Naive thymus-derived CD8-positive, alpha-beta T cell (primary cell): ENCODE data around the gene OBSL1. TPM values are rescaled to one million over a fixed set of nuclear protein-coding genes. Genes with fewer than 3 reads are reported as not detected.
A peak's percentile ranks its signal among the peaks of the same experiment; 100 is the strongest.

ENCODE experiments used
- ATAC-seq, 2 donors: fragments of 150-1000 bp; cut with Tn5 transposase in 1 of 2; sonication (Bioruptor Pico), chemical (Tn5 transposase) in 1 of 2; 1 replicate in 1 of 2; 2 replicates in 1 of 2; pipeline ENCODE4 v1.10.0; 2021; ENCODE audit warnings: mild to moderate bottlenecking in 2 of 2, moderate library complexity in 2 of 2
- POLR2A ChIA-PET: fragments of 350-600 bp; sonication (Branson Sonifier 250); formaldehyde crosslinking; loops from one replicate; lab custom pipeline; 2021; ENCODE audit warnings: antibody characterized with exemption; lab: Charles Lee
- DNase-seq, 10 donors: peaks; one replicate each; pipeline versions ENCODE4 v3.0.0 to v3.0.0-alpha.2; 2020 to 2022
- H3K27ac Mint-ChIP-seq, 10 donors: one replicate each; pipeline ENCODE4 v1.8.0; 2020 to 2022; ENCODE audit warnings: mild to moderate bottlenecking in 10 of 10, mixed read lengths in 10 of 10, moderate library complexity in 4 of 10, inconsistent platforms in 1 of 10
- H3K27me3 Mint-ChIP-seq, 5 donors: one replicate each; pipeline ENCODE4 v1.8.0; 2021 to 2022; ENCODE audit warnings: mixed read lengths in 5 of 5
- H3K36me3 Mint-ChIP-seq, 3 donors: one replicate each; pipeline ENCODE4 v1.8.0; 2020 to 2022; ENCODE audit warnings: mixed read lengths in 3 of 3, mild to moderate bottlenecking in 2 of 3, inconsistent platforms in 1 of 3
- H3K4me1 Mint-ChIP-seq, 4 donors: one replicate each; pipeline ENCODE4 v1.8.0; 2021 to 2022; ENCODE audit warnings: mixed read lengths in 4 of 4
- H3K4me3 Mint-ChIP-seq, 10 donors: one replicate each; pipeline ENCODE4 v1.8.0; 2020 to 2022; ENCODE audit warnings: mild to moderate bottlenecking in 10 of 10, mixed read lengths in 10 of 10, moderate library complexity in 6 of 10, inconsistent platforms in 1 of 10
- H3K9me3 Mint-ChIP-seq, 9 donors: one replicate each; pipeline ENCODE4 v1.8.0; 2020 to 2022; ENCODE audit warnings: mixed read lengths in 9 of 9, mild to moderate bottlenecking in 3 of 9, inconsistent platforms in 1 of 9, moderate library complexity in 1 of 9
- polyA plus RNA-seq, 3 donors: library from polyadenylated mRNA; unstranded; fragments of 300-500 nt; fragmentation: Illumina TruSeq; gene quantifications; one replicate each; pipeline ENCODE4 v1.2.3, GENCODE V29; 2021
- total RNA-seq, 8 experiments: library from RNA in 2 of 8; stranded (reverse) in 2 of 8; gene quantifications; one replicate each; pipeline ENCODE4 v1.2.3 and lab custom pipeline; 2021 to 2026

Gene OBSL1
- total and polyA plus RNA-seq, 5 experiments from 2014 or later, result 0.96 to 1.1 TPM; not detected in 3

DNA sequence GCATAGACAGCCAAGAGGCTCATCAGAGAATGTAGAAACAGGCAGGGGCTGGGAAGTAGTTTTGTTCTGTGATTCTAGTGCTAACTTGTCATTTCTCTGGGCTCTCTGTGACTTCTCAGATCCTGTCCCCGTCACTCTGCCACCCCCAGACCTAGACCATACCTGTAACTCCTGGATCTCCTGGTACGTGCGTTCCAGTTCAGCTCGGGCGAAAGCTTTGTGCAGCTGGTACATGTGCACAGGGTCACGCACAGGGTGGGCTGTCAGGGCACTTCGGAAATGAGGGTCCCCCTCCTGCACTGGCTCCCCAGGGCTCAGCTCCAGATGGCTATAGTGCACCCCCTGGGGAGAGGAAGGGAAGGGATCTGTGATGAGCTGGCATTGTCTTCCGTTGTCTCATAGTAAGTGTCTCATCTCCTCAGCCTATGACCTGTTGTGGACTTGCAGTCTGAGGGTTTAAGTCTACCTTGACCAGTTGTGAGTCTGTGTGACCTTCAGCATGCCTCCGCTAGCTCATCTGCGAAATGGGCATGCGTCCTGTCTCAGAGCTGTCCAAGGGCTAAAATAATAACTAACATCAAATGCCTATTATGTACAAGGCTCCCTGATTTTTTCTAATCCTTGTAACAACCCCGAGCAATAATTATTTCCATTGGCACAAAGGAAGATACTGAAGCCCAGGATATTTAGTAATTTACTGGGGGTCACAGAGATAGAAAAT is 30.4 kb downstream of the OBSL1 start:
- Mint-ChIP-seq H3K9me3 (no peaks in the 10 kb centered on the region), H3K36me3 (no peaks in the 10 kb centered on the region), H3K27ac (peak overlapping the region in 1 of 10 donors; percentile 78), H3K27me3 (peaks cover 0 to 2% (median under 1%) of the 10 kb centered on the region in 5 donors), H3K4me3 (peak overlapping the region; percentile 43 to 88 (median 80)), H3K4me1 (peaks cover 12 to 29% (median 23%) of the 10 kb centered on the region in 4 donors)
- no peak for ATAC-seq
- POLR2A ChIA-PET, result no interaction called here
- no peak for DNase-seq

DNA sequence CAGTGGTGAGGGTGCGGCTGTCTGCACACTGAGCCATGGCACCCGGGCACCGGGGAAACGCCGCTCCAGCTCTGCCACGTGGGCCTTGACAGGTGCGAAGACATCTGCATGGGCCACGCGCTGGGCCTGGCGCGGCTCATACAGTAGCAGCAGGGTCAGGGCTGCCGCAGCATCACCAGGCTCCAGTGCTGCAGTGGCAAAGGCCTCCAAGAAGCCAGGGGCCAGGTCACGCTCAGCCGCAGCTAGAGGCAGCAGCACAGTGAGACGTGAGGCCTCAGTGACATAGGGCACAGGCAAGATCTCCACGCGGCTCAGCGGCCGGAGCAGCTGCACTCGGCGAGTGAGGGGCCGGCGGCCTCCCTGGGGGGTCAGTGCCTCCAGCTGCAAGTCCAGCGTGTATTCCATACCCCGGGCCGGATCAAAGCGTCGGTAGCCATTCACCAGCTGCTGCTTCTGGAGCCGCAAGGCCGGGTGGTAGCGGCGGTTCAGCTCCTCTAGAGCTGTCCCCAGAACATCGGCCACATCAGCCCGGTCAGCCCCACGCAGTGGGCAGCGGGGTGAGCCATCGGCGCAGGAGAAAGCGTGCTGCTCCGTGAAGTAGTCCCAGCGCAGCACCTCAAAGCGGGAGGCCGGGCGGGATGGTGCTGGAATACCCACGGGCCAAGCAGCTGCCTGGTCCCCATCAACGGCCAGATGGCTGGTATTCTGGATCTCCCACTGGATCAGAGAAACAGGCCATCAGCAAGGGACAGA is 31.2 kb downstream of the OBSL1 start:
- Mint-ChIP-seq H3K27ac (no peak overlapping the region), H3K4me3 (no peak overlapping the region)
- POLR2A ChIA-PET, result no interaction called here

DNA sequence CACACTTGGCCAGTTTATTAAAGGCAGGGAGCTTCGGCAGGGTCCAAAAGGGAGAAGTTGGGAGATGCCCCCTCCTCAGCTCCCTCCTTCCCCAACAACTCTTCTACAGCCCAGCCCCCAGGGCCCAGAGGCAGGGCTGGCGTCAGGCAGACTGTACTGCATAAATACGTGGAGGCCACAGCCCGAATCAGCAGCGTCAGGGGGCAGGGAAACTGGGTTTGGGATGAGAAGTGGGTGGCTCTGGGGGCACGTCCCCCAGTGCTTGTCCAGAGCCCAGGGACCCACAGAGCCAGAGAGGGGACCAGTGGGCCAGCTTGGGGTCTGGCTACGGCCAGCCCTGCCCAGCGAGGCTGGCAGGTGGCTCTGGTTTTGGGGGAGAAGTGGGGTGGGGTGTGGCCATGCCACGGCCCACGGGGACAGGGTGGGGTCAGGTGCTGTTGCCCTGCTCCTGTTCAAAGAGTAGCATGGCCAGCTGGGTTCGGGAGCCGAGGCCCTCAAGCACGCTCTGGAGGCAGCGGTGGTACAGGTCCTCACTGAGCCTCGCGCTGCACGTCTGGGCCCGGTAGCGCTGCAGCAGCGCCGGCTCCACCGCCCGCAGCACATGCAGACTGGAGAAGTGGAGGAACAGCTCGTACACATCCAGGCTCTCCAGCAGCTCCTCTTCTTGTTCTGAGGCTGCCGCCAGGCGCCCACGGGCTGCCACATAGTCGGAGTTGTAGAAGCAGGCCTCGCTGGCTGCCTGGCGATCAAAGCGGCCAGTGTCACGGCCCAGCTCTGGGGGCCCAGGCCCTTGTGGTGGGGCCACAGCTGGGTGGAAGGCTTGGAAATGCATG is 32.2 kb downstream of the OBSL1 start:
- H3K9me3 Mint-ChIP-seq, result no peaks in the 10 kb centered on the region
- H3K36me3 Mint-ChIP-seq, result no peaks in the 10 kb centered on the region
- peaks cover 0 to 11% (median 4%) of the 10 kb centered on the region in 5 donors for H3K27me3 Mint-ChIP-seq
- H3K27ac Mint-ChIP-seq, result peak overlapping the region in 1 of 10 donors; percentile 1
- no peak overlapping the region for H3K4me3 Mint-ChIP-seq
- POLR2A ChIA-PET, result no interaction called here
- peaks cover 7 to 20% (median 15%) of the 10 kb centered on the region in 4 donors for H3K4me1 Mint-ChIP-seq
- ATAC-seq (no peak), DNase-seq (no peak)

More for the DNA sequence above, 31.2 kb downstream of the OBSL1 start:
- Mint-ChIP-seq H3K9me3 (no peaks in the 10 kb centered on the region), H3K27me3 (peaks cover 0 to 9% (median 4%) of the 10 kb centered on the region in 5 donors), H3K36me3 (no peaks in the 10 kb centered on the region), H3K4me1 (peaks cover 12 to 29% (median 23%) of the 10 kb centered on the region in 4 donors)
- ATAC-seq (no peak), DNase-seq (no peak)

DNA sequence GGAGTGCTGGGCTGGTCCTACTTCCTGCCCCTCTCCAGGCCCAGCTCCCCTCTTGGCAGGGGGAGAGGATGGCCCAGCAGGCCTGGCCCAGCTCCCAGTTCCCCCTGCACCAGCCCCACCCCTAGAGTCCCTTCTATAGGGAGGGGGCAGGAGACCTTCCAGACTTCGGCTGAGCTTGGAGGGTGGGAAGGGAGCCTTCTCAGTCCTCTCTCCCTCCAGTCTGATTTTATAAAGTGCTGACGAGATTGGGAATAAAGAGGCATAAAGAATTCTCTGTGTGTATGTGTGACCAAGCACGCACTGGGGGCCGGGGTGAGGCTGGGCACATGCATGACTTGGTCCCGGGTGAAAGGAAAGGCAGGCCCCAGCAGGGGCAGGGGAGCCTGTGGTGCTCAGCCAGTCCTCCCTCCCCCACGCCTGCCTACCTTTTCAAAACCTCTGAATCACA is 32.8 kb downstream of the OBSL1 start:
- Mint-ChIP-seq H3K36me3 (no peaks in the 10 kb centered on the region), H3K27ac (peak overlapping the region in 1 of 10 donors; percentile 3), H3K27me3 (peaks cover 0 to 11% (median 4%) of the 10 kb centered on the region in 5 donors), H3K4me3 (no peak overlapping the region), H3K9me3 (no peaks in the 10 kb centered on the region), H3K4me1 (peaks cover 6 to 19% (median 15%) of the 10 kb centered on the region in 4 donors)
- POLR2A ChIA-PET, result no interaction called here
- DNase-seq (no peak), ATAC-seq (no peak)

DNA sequence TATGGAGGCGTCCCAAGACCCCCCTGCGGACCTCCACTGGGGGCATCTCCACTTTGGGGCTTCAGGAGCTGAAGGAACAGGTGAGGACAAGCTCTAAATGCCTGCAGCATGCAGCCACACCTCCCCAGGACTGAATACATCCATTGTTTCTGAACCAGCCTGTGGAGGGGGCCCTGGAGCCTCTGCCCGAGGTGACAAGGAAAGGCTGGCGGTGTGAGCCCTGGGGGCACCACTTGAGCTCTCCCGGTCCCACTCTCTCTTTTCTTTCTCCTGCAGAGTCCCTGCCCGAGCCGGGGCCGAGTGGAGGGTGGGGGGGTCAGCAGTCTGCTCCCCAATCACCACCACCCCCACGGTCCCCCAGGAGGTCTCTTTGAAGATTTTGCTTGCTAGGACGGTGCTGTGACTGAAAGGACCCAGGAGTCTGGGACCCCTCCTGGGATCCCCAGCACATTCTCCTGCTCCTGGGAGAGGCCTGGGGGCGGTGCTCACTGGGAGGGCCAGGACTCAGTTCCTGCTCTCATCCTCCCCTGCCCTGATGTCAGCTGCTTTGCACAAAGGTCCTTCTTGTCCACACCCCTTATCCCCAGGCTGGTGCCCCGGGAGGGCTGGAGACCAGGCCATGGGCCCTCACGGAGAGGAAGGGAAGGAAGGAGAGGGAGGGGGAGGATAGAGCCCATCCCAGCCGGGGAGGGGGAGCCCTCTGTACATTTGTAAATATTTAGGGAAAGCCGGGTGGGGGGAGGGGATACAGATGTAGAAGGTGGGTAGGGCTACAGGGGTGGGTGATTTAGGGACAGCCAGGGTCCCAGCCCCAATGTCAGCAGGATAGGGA is 33.5 kb downstream of the OBSL1 start:
- ATAC-seq (no peak), DNase-seq (no peak)
- Mint-ChIP-seq H3K4me3 (no peak overlapping the region), H3K27ac (no peak overlapping the region), H3K36me3 (no peaks in the 10 kb centered on the region), H3K9me3 (no peaks in the 10 kb centered on the region), H3K27me3 (peaks cover 0 to 15% (median 4%) of the 10 kb centered on the region in 5 donors), H3K4me1 (peaks cover 6 to 17% (median 15%) of the 10 kb centered on the region in 4 donors)
- POLR2A ChIA-PET, result no interaction called here

DNA sequence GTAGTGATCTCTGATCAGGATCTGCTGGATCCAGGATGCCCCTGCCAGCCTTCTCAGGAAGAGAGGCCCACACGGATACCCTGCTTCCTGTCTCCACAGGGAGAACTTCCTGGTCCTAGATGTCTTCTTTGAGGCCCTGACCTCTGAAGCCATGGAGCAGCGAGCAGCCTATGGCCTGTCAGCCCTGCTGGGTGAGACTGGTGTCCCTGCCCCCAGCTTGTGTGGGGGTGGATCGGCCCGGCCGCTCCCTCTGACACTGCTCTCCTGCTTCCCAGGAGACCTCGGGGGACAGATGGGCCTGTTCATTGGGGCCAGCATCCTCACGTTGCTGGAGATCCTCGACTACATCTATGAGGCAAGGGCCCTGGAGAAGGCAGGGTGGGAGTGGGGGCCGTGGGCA is 34.4 kb downstream of the OBSL1 start:
- DNase-seq (no peak), ATAC-seq (no peak)
- Mint-ChIP-seq H3K27ac (no peak overlapping the region), H3K27me3 (peaks cover 2 to 24% (median 6%) of the 10 kb centered on the region in 5 donors), H3K4me3 (no peak overlapping the region), H3K4me1 (peaks cover 2 to 8% (median 6%) of the 10 kb centered on the region in 4 donors), H3K9me3 (no peaks in the 10 kb centered on the region), H3K36me3 (no peaks in the 10 kb centered on the region)
- POLR2A ChIA-PET, result no interaction called here

DNA sequence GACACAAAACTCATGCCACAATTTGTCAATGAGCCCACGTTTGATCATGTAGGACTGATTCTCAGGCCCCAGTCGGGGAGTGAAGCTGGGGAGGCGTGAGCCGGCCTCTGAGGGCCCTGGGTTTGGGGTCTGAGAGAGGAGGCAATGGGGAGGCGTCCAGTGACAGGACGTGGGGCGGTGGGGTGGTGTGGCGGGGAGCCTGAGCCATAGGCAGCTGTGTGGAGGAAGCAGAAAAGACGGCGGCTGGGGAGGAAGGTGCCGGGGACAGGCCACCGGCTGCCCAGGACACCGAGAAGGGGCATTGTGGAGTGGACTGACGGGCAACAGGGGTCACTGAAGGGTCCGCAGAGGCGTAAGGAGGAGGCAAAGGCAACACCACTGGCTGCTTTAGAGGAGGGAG is 34.9 kb downstream of the OBSL1 start:
- no peaks in the 10 kb centered on the region for H3K9me3 Mint-ChIP-seq
- H3K36me3 Mint-ChIP-seq, result no peaks in the 10 kb centered on the region
- peaks cover 0 to 4% (median 2%) of the 10 kb centered on the region in 4 donors for H3K4me1 Mint-ChIP-seq
- no peak for DNase-seq
- no peak overlapping the region for H3K27ac Mint-ChIP-seq
- no peak overlapping the region for H3K4me3 Mint-ChIP-seq
- no peak for ATAC-seq
- peaks cover 5 to 28% (median 8%) of the 10 kb centered on the region in 5 donors for H3K27me3 Mint-ChIP-seq
- POLR2A ChIA-PET, result no interaction called here

DNA sequence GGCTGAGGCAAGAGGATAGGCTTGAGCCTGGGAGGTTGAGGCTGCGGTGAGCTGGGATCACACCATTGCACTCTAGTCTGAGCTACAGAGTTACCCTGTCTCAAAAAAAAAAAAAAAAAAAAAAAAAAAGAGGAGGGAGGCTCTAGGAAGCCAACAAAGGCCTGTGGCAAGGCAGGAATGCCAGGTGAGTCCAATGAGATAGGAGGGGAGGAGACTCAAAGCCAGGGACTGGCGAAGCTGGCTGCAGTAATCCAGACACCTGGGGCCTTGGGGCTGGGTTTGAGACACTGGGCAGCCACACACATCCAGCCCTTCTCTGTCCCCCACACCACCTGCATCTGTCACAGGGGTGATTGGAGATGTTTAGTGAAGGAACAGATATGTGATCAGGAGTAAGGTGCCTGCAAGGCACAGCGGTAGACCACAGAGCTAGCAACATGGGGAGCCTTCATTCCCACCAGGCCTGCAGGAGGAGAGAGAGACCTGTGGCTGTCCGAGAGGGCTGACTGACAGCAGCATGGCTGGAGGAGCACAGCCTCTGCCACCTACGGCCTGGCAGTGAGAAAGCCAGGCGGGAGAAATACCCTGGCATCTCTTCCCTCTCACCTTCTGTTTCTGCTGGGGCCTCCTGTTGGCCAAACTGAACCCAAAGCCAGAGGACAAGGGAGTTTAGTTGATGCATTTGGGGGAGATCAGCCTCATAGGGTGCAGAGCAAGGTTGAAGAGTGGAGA is 37.2 kb downstream of the OBSL1 start:
- no peaks in the 10 kb centered on the region for H3K36me3 Mint-ChIP-seq
- POLR2A ChIA-PET, result no interaction called here
- H3K4me3 Mint-ChIP-seq, result no peak overlapping the region
- H3K4me1 Mint-ChIP-seq, result peaks cover 0 to 8% (median 5%) of the 10 kb centered on the region in 4 donors
- no peak for ATAC-seq
- DNase-seq, result no peak
- H3K27ac Mint-ChIP-seq, result no peak overlapping the region
- H3K9me3 Mint-ChIP-seq, result no peaks in the 10 kb centered on the region
- H3K27me3 Mint-ChIP-seq, result peaks cover 21 to 51% (median 28%) of the 10 kb centered on the region in 5 donors

DNA sequence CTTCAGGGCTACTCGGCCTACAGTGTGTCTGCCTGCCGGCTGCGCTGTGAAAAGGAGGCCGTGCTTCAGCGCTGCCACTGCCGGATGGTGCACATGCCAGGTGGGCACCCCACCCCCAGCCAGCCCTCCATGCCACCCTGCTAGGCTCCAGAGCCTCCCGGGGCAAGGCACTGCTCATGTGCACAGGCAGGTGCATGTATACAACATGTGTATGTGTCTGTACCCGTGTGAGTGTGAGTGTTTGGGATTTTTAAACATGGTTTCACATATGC is 39.0 kb downstream of the OBSL1 start:
- H3K36me3 Mint-ChIP-seq, result no peaks in the 10 kb centered on the region
- H3K27ac Mint-ChIP-seq, result peak overlapping the region in 1 of 10 donors; percentile 12
- POLR2A ChIA-PET, result no interaction called here
- H3K4me3 Mint-ChIP-seq, result no peak overlapping the region
- H3K9me3 Mint-ChIP-seq, result no peaks in the 10 kb centered on the region
- DNase-seq, result no peak
- ATAC-seq, result no peak
- peaks cover 30 to 69% (median 40%) of the 10 kb centered on the region in 5 donors for H3K27me3 Mint-ChIP-seq
- H3K4me1 Mint-ChIP-seq, result peaks cover 0 to 8% (median 5%) of the 10 kb centered on the region in 4 donors

DNA sequence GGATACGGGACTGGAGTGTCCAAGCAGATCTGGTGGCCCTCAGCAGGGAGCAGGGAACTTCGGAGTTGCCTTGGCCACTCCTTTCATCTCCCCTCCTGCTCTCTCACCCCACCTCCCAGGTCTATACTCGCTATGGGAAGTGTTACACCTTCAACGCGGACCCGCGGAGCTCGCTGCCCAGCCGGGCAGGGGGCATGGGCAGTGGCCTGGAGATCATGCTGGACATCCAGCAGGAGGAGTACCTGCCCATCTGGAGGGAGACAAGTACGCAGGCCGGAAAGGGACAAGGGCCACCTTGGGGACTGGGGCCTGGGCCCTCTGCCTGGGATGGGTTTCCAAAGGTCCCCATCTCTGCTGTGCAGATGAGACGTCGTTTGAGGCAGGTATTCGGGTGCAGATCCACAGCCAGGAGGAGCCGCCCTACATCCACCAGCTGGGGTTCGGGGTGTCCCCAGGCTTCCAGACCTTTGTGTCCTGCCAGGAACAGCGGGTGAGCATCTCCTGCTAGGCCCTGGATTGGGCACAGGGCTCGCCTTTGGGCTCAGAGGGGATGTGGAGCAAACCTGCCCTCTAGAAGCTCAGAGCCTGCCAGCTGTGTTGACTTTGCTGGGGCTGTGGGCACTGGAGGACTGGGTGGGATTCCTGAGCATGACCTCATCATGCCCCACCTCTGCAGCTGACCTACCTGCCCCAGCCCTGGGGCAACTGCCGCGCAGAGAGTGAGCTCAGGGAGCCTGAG is 39.5 kb downstream of the OBSL1 start:
- POLR2A ChIA-PET, result no interaction called here
- ATAC-seq (no peak), DNase-seq (no peak)
- H3K36me3 Mint-ChIP-seq, result no peaks in the 10 kb centered on the region
- no peak overlapping the region for H3K27ac Mint-ChIP-seq
- H3K4me3 Mint-ChIP-seq, result no peak overlapping the region
- H3K27me3 Mint-ChIP-seq, result peaks cover 33 to 74% (median 45%) of the 10 kb centered on the region in 5 donors
- H3K4me1 Mint-ChIP-seq, result peaks cover 0 to 8% (median 5%) of the 10 kb centered on the region in 4 donors
- no peaks in the 10 kb centered on the region for H3K9me3 Mint-ChIP-seq
